IMR-90 (cell line): ENCODE data around the gene ZNF503. TPM values are rescaled to one million over a fixed set of nuclear protein-coding genes. Genes with fewer than 3 reads are reported as not detected.

Experiments used
- ATAC-seq: fragments of 200-7000 bp; cut with Tn5 transposase; 2 replicates; pipeline ENCODE4 v1.9.1; 2020; ENCODE audit warnings: low read depth, mild to moderate bottlenecking, moderate library complexity
- BruUV-seq: library from RNA; stranded (reverse); fragments of 400-500 nt; replicated peaks from 2 replicates; lab custom pipeline; 2021; lab: Mats Ljungman, UMichigan
- CTCF ChIA-PET: fragments of 300-600 bp; formaldehyde crosslinking; extraction: SDS; loops from one replicate; lab custom pipeline; 2021; ENCODE audit warnings: antibody characterized with exemption; lab: Yijun Ruan, JAX
- POLR2A ChIA-PET: fragments of 300-600 bp; sonication (Branson Sonifier 250); formaldehyde crosslinking; loops from one replicate; lab custom pipeline; 2022; ENCODE audit warnings: antibody characterized with exemption; ENCODE audit not compliant: unreplicated experiment; lab: Charles Lee
- DNase-seq: peaks from one replicate; pipeline ENCODE4 v3.0.0; 2013
- H2AFZ ChIP-seq: replicated peaks from 2 replicates; pipeline ENCODE3; 2013; ENCODE audit warnings: low read length, mild to moderate bottlenecking; ENCODE audit not compliant: poor library complexity
- H2AK5ac ChIP-seq: 2 replicates; pipeline ENCODE4 v1.6.1; 2013; ENCODE audit warnings: low read depth, low read length, inconsistent platforms
- H2AK9ac ChIP-seq: replicated peaks from 2 replicates; pipeline ENCODE3; 2013; ENCODE audit warnings: mild to moderate bottlenecking, low read depth, low read length, moderate library complexity; ENCODE audit not compliant: poor library complexity
- H2BK120ac ChIP-seq: 2 replicates; pipeline ENCODE4 v1.6.1; 2013; ENCODE audit warnings: low read depth, low read length, inconsistent platforms
- H2BK15ac ChIP-seq: 3 replicates; pipeline ENCODE4 v1.6.1; 2013; ENCODE audit warnings: low read depth, low read length, inconsistent platforms
- H2BK20ac ChIP-seq: 2 replicates; pipeline ENCODE4 v1.6.1; 2013; ENCODE audit warnings: low read depth, mild to moderate bottlenecking, inconsistent platforms, low read length, moderate library complexity
- H2BK5ac ChIP-seq: 2 replicates; pipeline ENCODE4 v1.6.1; 2013; ENCODE audit warnings: mild to moderate bottlenecking, low read depth, low read length, inconsistent platforms; ENCODE audit not compliant: poor library complexity, severe bottlenecking
- H3K14ac ChIP-seq: replicated peaks from 2 replicates; pipeline ENCODE4 v1.6.1; 2013; ENCODE audit warnings: low read depth, low read length, inconsistent platforms
- H3K18ac ChIP-seq: 2 replicates; pipeline ENCODE4 v1.6.1; 2013; ENCODE audit warnings: low read depth, low read length, control low read depth
- H3K23ac ChIP-seq: 2 replicates; pipeline ENCODE4 v1.6.1; 2013; ENCODE audit warnings: low read depth, low read length, inconsistent platforms
- H3K27ac ChIP-seq: 2 replicates; pipeline ENCODE4 v1.5.1; 2013; ENCODE audit warnings: mild to moderate bottlenecking, control low read depth, low read length; ENCODE audit not compliant: insufficient read depth
- H3K27me3 ChIP-seq: 2 replicates; pipeline ENCODE4 v1.6.1; 2013; ENCODE audit warnings: low read length; ENCODE audit not compliant: control insufficient read depth, insufficient read depth
- H3K36me3 ChIP-seq: 2 replicates; pipeline ENCODE4 v1.6.1; 2013; ENCODE audit warnings: low read length, mixed read lengths; ENCODE audit not compliant: control insufficient read depth, insufficient read depth
- H3K4ac ChIP-seq: 2 replicates; pipeline ENCODE4 v1.6.1; 2013; ENCODE audit warnings: low read depth, low read length, inconsistent platforms
- H3K4me1 ChIP-seq: 2 replicates; pipeline ENCODE4 v1.6.1; 2013; ENCODE audit warnings: low read length, mixed read lengths; ENCODE audit not compliant: control insufficient read depth, insufficient read depth
- H3K4me2 ChIP-seq: 2 replicates; pipeline ENCODE4 v1.6.1; 2013; ENCODE audit warnings: low read depth, mild to moderate bottlenecking, control low read depth, low read length, moderate library complexity
- H3K4me3 ChIP-seq: 2 replicates; pipeline ENCODE4 v1.5.1; 2013; ENCODE audit warnings: low read depth, mild to moderate bottlenecking, control low read depth, low read length, moderate library complexity; ENCODE audit not compliant: insufficient read depth
- H3K56ac ChIP-seq: 2 replicates; pipeline ENCODE4 v1.6.1; 2013; ENCODE audit warnings: low read length, inconsistent platforms; ENCODE audit not compliant: insufficient read depth; ENCODE audit errors: extremely low read depth
- H3K79me1 ChIP-seq, 2 experiments: 2 replicates each; pipeline ENCODE4 v1.6.1; 2013; ENCODE audit warnings: low read length in 2 of 2, inconsistent platforms in 1 of 2, low read depth in 1 of 2
- H3K9ac ChIP-seq: 2 replicates; pipeline ENCODE4 v1.6.1; 2013; ENCODE audit warnings: low read depth, low read length, control low read depth
- H3K9me1 ChIP-seq: 2 replicates; pipeline ENCODE4 v1.6.1; 2013; ENCODE audit warnings: low read length, inconsistent platforms; ENCODE audit not compliant: insufficient read depth
- H3K9me3 ChIP-seq: 2 replicates; pipeline ENCODE4 v1.6.1; 2013; ENCODE audit warnings: low read length; ENCODE audit not compliant: control insufficient read depth, insufficient read depth
- H4K20me1 ChIP-seq: 2 replicates; pipeline ENCODE4 v1.6.1; 2013; ENCODE audit warnings: low read length, inconsistent platforms; ENCODE audit not compliant: insufficient read depth
- H4K5ac ChIP-seq: 2 replicates; pipeline ENCODE4 v1.6.1; 2013; ENCODE audit warnings: mild to moderate bottlenecking, low read depth, low read length, control low read depth
- H4K8ac ChIP-seq, 2 experiments: 2 replicates each; pipeline ENCODE4 v1.6.1; 2013; ENCODE audit warnings: low read depth in 2 of 2, low read length in 2 of 2, control low read depth in 1 of 2, inconsistent platforms in 1 of 2
- H4K91ac ChIP-seq: 2 replicates; pipeline ENCODE4 v1.6.1; 2013; ENCODE audit warnings: low read depth, low read length, inconsistent platforms; ENCODE audit not compliant: insufficient read depth
- BHLHE40 ChIP-seq: fragments of 150-350 bp; IDR thresholded peaks from 2 replicates; pipeline ENCODE4 v1.6.1; 2016; ENCODE audit warnings: mild to moderate bottlenecking, low read depth, low read length
- CEBPB ChIP-seq: IDR thresholded peaks from 2 replicates; pipeline ENCODE4 v1.6.1; 2012; ENCODE audit warnings: low read depth, low read length, improper control_type of control experiment
- CHD1 ChIP-seq: IDR thresholded peaks from 2 replicates; pipeline ENCODE4 v1.6.1; 2012; ENCODE audit warnings: low read depth, low read length, improper control_type of control experiment
- FOS ChIP-seq: fragments of 150-350 bp; IDR thresholded peaks from 2 replicates; pipeline ENCODE4 v1.6.1; 2016; ENCODE audit warnings: low read depth, low read length
- MAFK ChIP-seq: IDR thresholded peaks from 2 replicates; pipeline ENCODE4 v1.6.1; 2012; ENCODE audit warnings: low read depth, low read length, improper control_type of control experiment
- MAZ ChIP-seq: IDR thresholded peaks from 2 replicates; pipeline ENCODE4 v1.6.1; 2012; ENCODE audit warnings: low read depth, mild to moderate bottlenecking, low read length, improper control_type of control experiment, moderate library complexity, borderline replicate concordance
- NFE2L2 ChIP-seq: fragments of 150-350 bp; IDR thresholded peaks from 2 replicates; pipeline ENCODE4 v1.6.1; 2016; ENCODE audit warnings: low read depth, mild to moderate bottlenecking, low read length
- POLR2A ChIP-seq: IDR thresholded peaks from 2 replicates; pipeline ENCODE4 v1.6.1; 2012; ENCODE audit warnings: mild to moderate bottlenecking, low read depth, low read length
- RAD21 ChIP-seq: IDR thresholded peaks from 2 replicates; pipeline ENCODE4 v1.6.1; 2012; ENCODE audit warnings: low read length, improper control_type of control experiment
- RFX5 ChIP-seq: IDR thresholded peaks from 2 replicates; pipeline ENCODE4 v1.8.0; 2012; ENCODE audit warnings: low read depth, mild to moderate bottlenecking, low read length, moderate library complexity
- SMC3 ChIP-seq: fragments of 150-350 bp; IDR thresholded peaks from 2 replicates; pipeline ENCODE4 v1.6.1; 2016; ENCODE audit warnings: low read depth, mild to moderate bottlenecking, antibody characterized with exemption, low read length, moderate library complexity
- WGBS, 2 experiments: methylation state at CpG; one replicate each; pipeline versions ENCODE4 v1.1.5 to v1.1.7; 2013; ENCODE audit warnings: missing lambda C conversion rate in 2 of 2; ENCODE audit not compliant: insufficient read length in 1 of 2; ENCODE audit errors: extremely low coverage in 2 of 2; 5-methylcytosine and 5-hydroxymethylcytosine counted together
- dilution Hi-C: fragments of 300-500 bp; cut with HindIII; formaldehyde crosslinking; loops from one replicate; pipeline ENCODE4 v1.14.3; 2018; ENCODE audit warnings: low sequenced_read_pairs; ENCODE audit not compliant: unreplicated experiment
- in situ Hi-C: fragments of 300-500 bp; cut with MboI; formaldehyde crosslinking; loops from 3 replicates; pipeline ENCODE4 v1.14.3; 2019; ENCODE audit warnings: low sequenced_read_pairs, inconsistent platforms, mixed read lengths
- intact Hi-C: fragments of 100-400 bp; cut with micrococcal nuclease; formaldehyde crosslinking; loops from 2 replicates; pipeline ENCODE4 v1.10.0; 2022
- polyA plus RNA-seq, 3 experiments: library from polyadenylated mRNA; depleted of rRNA; stranded (reverse); fragments of >200 nt; gene quantifications; 2 replicates each; pipeline ENCODE4 v1.2.3, GENCODE V29; 2012; ENCODE audit warnings: low replicate concordance in 1 of 3
- total RNA-seq: library from RNA; depleted of rRNA; stranded (reverse); fragments of >200 nt; gene quantifications from 2 replicates; pipeline ENCODE4 v1.2.3, GENCODE V29; 2012
- TF ChIP-seq, protein P1 (sequence below): fragments of 150-350 bp; IDR thresholded peaks from 2 replicates; pipeline ENCODE4 v1.6.1; 2016; ENCODE audit warnings: low read depth, mild to moderate bottlenecking, low read length, moderate library complexity, borderline replicate concordance
- TF ChIP-seq, protein P2 (sequence below): conservative IDR thresholded peaks from 2 replicates; pipeline ENCODE4 v1.5.1; 2012; ENCODE audit warnings: mild to moderate bottlenecking, low read depth, low read length, improper control_type of control experiment

Gene ZNF503
- total and polyA plus RNA-seq, 2 of the 4 experiments (the other 2 are of a cell fraction), result 0.36 to 5.8 TPM

DNA sequence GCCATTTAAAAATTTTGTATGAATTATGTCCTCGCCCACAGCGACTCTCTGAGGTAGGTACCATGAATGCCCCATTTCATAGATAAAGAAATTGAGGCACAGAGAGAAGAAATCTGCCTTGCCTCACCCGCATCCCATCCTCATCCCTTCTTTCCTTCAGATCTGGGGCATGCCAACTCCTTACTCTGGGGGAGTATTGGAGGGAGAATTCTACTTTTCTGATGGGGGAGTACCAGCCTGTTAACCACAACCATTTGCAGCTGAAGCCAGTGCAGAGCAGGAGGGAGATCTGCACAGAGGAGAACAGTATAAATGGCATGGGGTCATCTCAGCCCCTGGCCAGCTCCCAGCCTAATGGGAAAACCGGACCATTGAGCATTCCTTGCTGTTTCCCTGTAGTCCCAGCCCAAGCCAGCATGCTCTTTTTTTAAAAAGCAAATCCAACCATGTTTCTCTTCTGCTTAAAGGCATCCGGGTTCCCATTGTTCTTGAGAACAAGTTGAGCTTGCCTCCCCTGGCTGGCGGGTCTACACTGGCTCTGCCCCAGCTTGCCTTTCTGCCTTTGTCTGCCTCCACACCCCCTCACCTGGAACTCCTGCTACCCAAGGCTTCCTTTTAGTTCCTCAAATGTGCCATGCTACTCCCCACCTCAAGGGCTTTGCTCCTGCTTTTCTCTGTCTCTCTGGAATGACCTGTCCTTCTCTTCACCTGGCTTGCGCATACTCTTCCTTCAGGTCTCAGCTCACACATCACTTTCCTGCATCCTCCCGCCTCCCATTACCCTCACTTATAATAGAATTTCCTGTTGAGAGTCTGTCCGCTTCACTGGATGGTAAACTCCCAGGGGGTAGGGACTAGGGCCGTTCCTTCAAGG, 8.8 kb upstream of the ZNF503 start:
- Histone ChIP-seq H4K5ac (no peak overlapping the region), H2AK9ac (no peak overlapping the region), H3K27me3 (peaks cover 19% of the 10 kb centered on the region), H3K4me3 (no peak overlapping the region), H3K23ac (no peak overlapping the region), H3K9me3 (no peaks in the 10 kb centered on the region), H4K8ac (no peak overlapping the region), H3K79me1 (no peaks in the 10 kb centered on the region), H2BK15ac (no peak overlapping the region), H3K4me1 (no peaks in the 10 kb centered on the region; the same call in 1 of the 2 replicates), H2BK120ac (no peak overlapping the region), H2AK5ac (no peak overlapping the region), H3K4me2 (no peak overlapping the region), H3K14ac (no peak overlapping the region), H3K9ac (no peak overlapping the region), H2BK20ac (no peak overlapping the region), H3K18ac (no peak overlapping the region), H3K36me3 (0 out of 2 replicates have a peak, but pooled peaks cover 1% of the 10 kb centered on the region), H3K9me1 (no peaks in the 10 kb centered on the region), H4K91ac (no peak overlapping the region), H3K27ac (no peak overlapping the region), H4K20me1 (no peaks in the 10 kb centered on the region), H3K56ac (no peak overlapping the region), H2AFZ (no peak overlapping the region), H2BK5ac (no peak overlapping the region), H3K4ac (no peak overlapping the region)
- ATAC-seq (no peak), DNase-seq (no peak)
- dilution Hi-C loops, result no loop called here
- in situ Hi-C loops, result loop anchor here (25.0 kb wide), 3 partner anchors 627 to 1577 kb away; no protein-coding TSS in a partner anchor
- no TSS peak for BruUV-seq
- intact Hi-C loops, result no loop called here
- WGBS, 2 experiments, result no CpG with 5 or more reads among the region's 10 CpGs
- ChIA-PET CTCF (no interaction called here), POLR2A (no interaction called here)
- TF ChIP-seq CHD1 (no peak), RAD21 (no peak), FOS (no peak), POLR2A (no peak), MAFK (no peak), CEBPB (no peak), NFE2L2 (no peak), MAZ (no peak), RFX5 (no peak), BHLHE40 (no peak), SMC3 (no peak)
- TF ChIP-seq, protein P1, sequence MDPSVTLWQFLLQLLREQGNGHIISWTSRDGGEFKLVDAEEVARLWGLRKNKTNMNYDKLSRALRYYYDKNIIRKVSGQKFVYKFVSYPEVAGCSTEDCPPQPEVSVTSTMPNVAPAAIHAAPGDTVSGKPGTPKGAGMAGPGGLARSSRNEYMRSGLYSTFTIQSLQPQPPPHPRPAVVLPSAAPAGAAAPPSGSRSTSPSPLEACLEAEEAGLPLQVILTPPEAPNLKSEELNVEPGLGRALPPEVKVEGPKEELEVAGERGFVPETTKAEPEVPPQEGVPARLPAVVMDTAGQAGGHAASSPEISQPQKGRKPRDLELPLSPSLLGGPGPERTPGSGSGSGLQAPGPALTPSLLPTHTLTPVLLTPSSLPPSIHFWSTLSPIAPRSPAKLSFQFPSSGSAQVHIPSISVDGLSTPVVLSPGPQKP, result no peak
- TF ChIP-seq, protein P2, sequence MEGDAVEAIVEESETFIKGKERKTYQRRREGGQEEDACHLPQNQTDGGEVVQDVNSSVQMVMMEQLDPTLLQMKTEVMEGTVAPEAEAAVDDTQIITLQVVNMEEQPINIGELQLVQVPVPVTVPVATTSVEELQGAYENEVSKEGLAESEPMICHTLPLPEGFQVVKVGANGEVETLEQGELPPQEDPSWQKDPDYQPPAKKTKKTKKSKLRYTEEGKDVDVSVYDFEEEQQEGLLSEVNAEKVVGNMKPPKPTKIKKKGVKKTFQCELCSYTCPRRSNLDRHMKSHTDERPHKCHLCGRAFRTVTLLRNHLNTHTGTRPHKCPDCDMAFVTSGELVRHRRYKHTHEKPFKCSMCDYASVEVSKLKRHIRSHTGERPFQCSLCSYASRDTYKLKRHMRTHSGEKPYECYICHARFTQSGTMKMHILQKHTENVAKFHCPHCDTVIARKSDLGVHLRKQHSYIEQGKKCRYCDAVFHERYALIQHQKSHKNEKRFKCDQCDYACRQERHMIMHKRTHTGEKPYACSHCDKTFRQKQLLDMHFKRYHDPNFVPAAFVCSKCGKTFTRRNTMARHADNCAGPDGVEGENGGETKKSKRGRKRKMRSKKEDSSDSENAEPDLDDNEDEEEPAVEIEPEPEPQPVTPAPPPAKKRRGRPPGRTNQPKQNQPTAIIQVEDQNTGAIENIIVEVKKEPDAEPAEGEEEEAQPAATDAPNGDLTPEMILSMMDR, result no peak
